Measurements from ENCODE around the gene PCBP1.
A peak's percentile ranks its signal among the peaks of the same experiment; 100 is the strongest.
"Not testable (repeated sequence)": the region's sequence is repeated elsewhere in the genome, so short reads cannot be mapped to it uniquely, and the experiment has no call there.

Gene PCBP1

GRCh38 chr2:70128005-70128404 is 40.7 kb downstream of the PCBP1 start:
- no peak for DNase-seq

GRCh38 chr2:70131344-70132143 is 44.3 kb downstream of the PCBP1 start:
- not testable (repeated sequence) for DNase-seq

- peak; percentile 72 for DNase-seq
These were observed 45.2 kb downstream of the PCBP1 start for GRCh38 chr2:70132244-70133126.

- no peak for DNase-seq
These were observed 45.8 kb downstream of the PCBP1 start for GRCh38 chr2:70133127-70133452.

GRCh38 chr2:70133491-70134322 is 46.4 kb downstream of the PCBP1 start:
- no peak for DNase-seq

- not testable (repeated sequence) for DNase-seq
These were observed 47.2 kb downstream of the PCBP1 start for GRCh38 chr2:70134323-70134983.
